Urinary bladder (tissue), 4 donors: ENCODE measurements around the gene DGLUCY. TPM values are rescaled to one million over a fixed set of nuclear protein-coding genes. Genes with fewer than 3 reads are reported as not detected.
"Not testable (repeated sequence)": the region's sequence is repeated elsewhere in the genome, so short reads cannot be mapped to it uniquely, and the experiment has no call there.

Experiments
- DNase-seq: peaks from one replicate; pipeline ENCODE4 v3.0.0-alpha.2; 2015; ENCODE audit errors: extremely low spot score
- H3K27ac ChIP-seq: one replicate; pipeline ENCODE4 v1.5.1; 2013; ENCODE audit warnings: low read depth, mild to moderate bottlenecking, moderate library complexity
- H3K36me3 ChIP-seq: one replicate; pipeline ENCODE4 v1.6.1; 2013; ENCODE audit warnings: mild to moderate bottlenecking, moderate library complexity; ENCODE audit not compliant: insufficient read depth
- H3K4me1 ChIP-seq: one replicate; pipeline ENCODE4 v1.6.1; 2013; ENCODE audit warnings: mild to moderate bottlenecking, moderate library complexity; ENCODE audit not compliant: insufficient read depth
- H3K4me3 ChIP-seq: one replicate; pipeline ENCODE4 v1.5.1; 2013; ENCODE audit warnings: low read depth, low read length
- WGBS: extraction: QIAGEN DNeasy Blood & Tissue Kit; methylation state at CpG from one replicate; pipeline ENCODE4 v1.1.7; 2013; 5-methylcytosine and 5-hydroxymethylcytosine counted together
- polyA plus RNA-seq: library from polyadenylated mRNA; stranded (reverse); fragments of 200-250 nt; gene quantifications from one replicate; pipeline ENCODE4 v1.2.3, GENCODE V29; 2013
- total RNA-seq: library from RNA; depleted of rRNA; stranded (reverse); fragments of >200 nt; gene quantifications from one replicate; pipeline ENCODE4 v1.2.3, GENCODE V29; 2014
- donor health status: healthy with polysubstance abuse.
- donor health status: healthy.

The DGLUCY gene
- total and polyA plus RNA-seq, 2 donors = 44.6 to 55.9 TPM

DNA sequence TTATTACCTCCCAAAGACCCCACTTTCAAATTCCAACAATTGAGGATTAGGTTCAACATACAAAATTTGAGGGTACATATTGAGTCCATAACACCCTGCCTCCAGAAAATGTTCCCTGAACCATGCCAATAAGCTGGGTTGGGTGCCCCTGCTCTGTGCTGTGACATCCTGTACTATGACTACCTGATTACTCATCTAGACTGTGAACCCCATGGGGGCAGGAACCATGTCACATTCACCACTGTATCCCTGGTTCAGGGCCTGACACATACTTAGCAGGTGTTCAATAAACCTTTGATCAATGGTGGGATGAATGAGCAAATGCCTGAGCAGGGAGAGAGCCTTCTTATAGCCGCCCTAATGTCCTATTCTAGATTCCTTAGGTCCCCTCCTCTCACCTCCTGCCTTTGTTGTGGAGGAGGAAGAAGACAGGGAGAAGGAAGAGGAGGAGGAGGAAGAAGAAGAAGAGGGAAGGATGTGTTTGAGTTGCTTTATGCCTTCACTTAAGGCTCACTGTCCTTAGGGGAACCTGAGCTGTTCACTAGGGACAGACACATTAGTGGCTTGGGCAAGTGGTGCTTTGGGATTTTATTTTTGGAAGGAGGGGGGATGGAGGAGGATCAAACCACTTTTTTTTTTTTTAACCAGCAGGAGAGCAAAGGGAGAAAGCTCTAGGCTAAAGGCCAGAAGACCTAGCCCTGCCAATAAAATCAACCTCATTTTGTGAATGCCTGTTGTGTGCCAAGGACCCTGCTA lies 109.3 kb downstream of the DGLUCY start:
- Histone ChIP-seq H3K36me3 (no peaks in the 10 kb centered on the region), H3K27ac (no peak overlapping the region), H3K4me3 (no peak overlapping the region), H3K4me1 (no peaks in the 10 kb centered on the region)
- no peak for DNase-seq
- 98% methylated on average over 1 of the region's 1 CpG for WGBS

DNA sequence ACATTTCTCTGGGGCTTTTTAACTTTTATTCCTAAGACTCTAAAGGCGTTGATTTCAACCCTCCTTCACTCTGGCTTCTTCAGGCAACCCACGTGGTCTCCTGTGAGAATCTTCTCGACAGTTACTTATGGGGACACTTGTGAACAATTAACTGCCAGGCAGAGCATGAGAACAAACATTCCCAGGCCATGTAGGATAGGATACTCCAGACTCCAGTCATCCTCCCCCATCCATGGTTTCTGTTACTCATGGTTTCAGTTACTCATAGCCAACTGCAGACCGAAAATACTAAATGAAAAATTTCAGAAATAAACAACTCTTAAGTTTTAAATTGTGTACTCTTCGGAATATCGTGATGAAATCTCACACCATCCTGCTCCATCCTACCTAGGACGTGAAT lies 111.2 kb downstream of the DGLUCY start:
- no peaks in the 10 kb centered on the region for H3K4me1 ChIP-seq
- WGBS = 94% methylated on average over 7 of the region's 7 CpGs
- H3K36me3 ChIP-seq = no peaks in the 10 kb centered on the region
- H3K27ac ChIP-seq = no peak overlapping the region
- no peak overlapping the region for H3K4me3 ChIP-seq
- no peak for DNase-seq

DNA sequence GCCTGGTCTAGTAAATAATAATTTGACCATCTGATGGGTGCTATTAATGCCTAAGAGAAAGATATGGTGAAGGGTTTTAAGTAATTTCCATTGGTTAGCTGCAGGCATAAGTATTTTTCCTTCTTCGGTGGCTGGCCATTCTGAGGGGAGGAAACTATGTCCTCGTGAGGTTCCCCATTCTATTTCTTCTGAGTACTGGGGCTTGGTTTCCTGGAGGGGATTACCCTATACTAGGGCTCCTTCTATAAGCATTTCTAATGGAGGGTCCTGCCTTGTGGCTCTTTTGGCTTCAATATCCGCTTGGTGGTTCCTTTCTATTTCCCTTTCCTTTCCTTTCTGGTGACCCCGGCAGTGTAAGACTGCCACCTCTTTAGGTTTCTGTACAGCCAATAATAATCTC lies 112.5 kb downstream of the DGLUCY start:
- 92% methylated on average over 4 of the region's 4 CpGs for WGBS
- not testable (repeated sequence) for H3K4me3 ChIP-seq, H3K4me1 ChIP-seq, DNase-seq, H3K36me3 ChIP-seq, H3K27ac ChIP-seq

DNA sequence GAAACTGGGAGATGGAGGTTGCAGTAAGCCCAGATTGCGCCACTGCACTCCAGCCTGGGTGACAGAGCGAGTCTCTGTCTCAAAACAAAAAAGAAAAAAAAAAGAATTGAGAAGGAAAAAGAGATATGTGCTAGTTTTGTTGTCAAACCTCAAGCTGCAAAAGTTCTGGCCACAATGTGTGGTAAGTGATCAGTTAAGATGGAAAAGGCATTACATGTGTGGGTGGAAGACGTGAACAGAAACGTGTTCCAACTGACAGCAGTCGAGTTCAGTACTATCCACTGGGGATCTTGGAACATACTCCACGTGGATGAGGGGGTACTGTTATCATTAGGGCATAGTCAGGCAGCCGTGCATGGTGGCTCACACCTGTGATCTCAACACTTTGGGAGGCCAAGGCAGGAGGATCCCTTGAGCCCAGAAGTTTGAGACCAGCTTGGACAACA lies 113.3 kb downstream of the DGLUCY start:
- WGBS = 83% methylated on average over 7 of the region's 7 CpGs
- H3K27ac ChIP-seq = no peak overlapping the region
- H3K4me1 ChIP-seq = no peaks in the 10 kb centered on the region
- no peak for DNase-seq
- no peaks in the 10 kb centered on the region for H3K36me3 ChIP-seq
- H3K4me3 ChIP-seq = no peak overlapping the region

GRCh38 chr14:91228112-91229004 lies 114.5 kb downstream of the DGLUCY start:
- Histone ChIP-seq H3K27ac (no peak overlapping the region), H3K4me1 (no peaks in the 10 kb centered on the region), H3K36me3 (no peaks in the 10 kb centered on the region), H3K4me3 (no peak overlapping the region)
- WGBS = 86% methylated on average over 14 of the region's 14 CpGs
- no peak for DNase-seq

- no peaks in the 10 kb centered on the region for H3K36me3 ChIP-seq
- WGBS = 88% methylated on average over 1 of the region's 1 CpG
- DNase-seq = no peak
- no peak overlapping the region for H3K4me3 ChIP-seq
- no peak overlapping the region for H3K27ac ChIP-seq
- H3K4me1 ChIP-seq = no peaks in the 10 kb centered on the region
Observed at GRCh38 chr14:91229005-91229382, 115.1 kb downstream of the DGLUCY start.

DNA sequence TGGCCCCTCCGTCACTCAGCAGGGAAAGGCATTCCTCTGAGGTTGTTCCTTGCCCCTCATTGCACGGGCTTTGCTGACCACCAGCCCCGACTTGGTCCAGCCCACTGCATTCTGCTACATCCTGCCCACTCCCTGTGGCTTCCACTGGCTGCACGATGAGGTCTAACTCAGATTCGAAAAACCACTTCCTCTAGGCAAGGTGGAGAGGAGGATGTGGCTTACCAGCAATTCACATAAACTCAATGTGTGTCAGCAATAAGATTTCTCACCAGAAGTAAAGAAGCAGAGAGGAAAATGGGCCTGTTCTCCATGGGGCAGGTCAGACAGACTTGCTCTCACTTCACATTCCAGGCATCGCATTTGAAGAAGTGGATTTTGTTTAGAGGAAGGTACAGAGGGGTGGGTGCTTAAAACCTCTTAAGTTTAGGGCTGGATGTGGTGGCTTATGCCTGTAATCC lies 115.9 kb downstream of the DGLUCY start:
- H3K36me3 ChIP-seq = no peaks in the 10 kb centered on the region
- 81% methylated on average over 6 of the region's 6 CpGs for WGBS
- no peak overlapping the region for H3K4me3 ChIP-seq
- no peaks in the 10 kb centered on the region for H3K4me1 ChIP-seq
- DNase-seq = no peak
- no peak overlapping the region for H3K27ac ChIP-seq

DNA sequence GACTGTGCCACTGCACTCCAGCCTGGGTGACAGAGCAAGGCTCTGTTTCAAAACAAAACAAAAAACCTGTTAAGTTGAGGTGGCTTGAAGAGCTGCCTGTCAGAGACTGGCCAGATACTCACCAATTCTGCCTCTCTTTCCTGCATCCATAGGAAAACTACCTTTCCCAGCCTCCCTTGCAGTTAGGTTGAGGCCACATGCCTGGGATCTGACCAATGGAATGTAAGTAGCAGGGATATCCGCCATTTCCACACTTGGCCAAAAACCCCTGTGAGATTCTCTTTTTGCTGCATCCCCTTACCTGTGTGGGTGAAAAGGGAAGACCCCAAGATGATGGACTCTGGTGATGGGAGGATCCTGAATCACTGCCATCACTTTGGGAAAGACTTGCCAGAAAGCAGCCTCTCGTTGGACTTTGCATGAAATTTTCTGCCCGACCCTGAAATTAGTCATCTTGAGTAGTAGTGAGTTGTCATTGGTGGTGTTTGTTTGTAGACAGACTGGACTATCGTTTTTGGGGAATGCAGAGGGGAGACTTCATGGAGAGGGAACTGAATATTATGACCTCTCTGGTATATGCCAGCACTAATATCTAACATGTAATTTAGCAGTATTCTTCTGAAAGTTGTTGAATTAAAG lies 116.6 kb downstream of the DGLUCY start:
- H3K4me1 ChIP-seq = no peaks in the 10 kb centered on the region
- no peak for DNase-seq
- 80% methylated on average over 4 of the region's 4 CpGs for WGBS
- no peak overlapping the region for H3K4me3 ChIP-seq
- H3K27ac ChIP-seq = no peak overlapping the region
- H3K36me3 ChIP-seq = no peaks in the 10 kb centered on the region

DNA sequence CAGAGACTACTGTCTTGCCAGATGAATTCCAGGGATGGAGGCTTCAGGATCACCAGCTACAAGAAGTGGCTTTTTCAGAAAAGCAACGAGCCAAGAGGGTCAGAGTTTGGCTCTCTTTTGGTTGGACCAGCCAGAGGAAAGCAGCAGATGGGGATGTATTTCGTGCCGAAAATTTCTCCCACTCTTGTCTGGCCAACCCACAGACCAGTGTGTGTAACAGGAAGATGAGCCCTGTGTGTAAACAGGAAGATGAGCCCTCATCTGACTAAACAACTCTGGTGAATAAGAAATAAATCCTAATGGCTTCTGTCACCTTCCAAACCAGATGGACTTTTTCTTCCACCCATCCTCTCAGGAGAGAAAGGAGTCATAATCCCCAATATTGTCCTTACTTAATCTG lies 117.6 kb downstream of the DGLUCY start:
- no peak for DNase-seq
- peak overlapping the region; percentile 3 for H3K27ac ChIP-seq
- no peaks in the 10 kb centered on the region for H3K36me3 ChIP-seq

DNA sequence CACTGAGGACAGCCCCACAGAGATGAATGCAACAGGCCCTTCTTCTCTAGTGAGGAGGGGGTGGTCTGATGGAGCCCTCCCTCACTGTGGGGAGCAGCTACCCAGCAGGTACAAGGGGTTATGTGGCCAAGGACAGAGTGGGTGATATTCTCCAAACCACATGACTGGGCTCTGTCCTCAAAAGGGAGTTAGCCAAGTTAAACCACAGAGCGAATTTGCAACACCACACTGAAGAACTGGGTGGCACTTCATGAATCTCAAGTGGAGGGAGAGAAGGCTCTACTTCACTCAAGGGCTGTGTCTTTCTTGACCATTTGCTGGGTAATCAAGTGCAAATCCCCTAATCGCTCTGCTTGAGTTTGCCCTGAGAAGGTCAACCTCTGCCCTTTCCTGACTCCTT lies 118.2 kb downstream of the DGLUCY start:
- Histone ChIP-seq H3K4me1 (no peaks in the 10 kb centered on the region), H3K36me3 (no peaks in the 10 kb centered on the region), H3K4me3 (no peak overlapping the region), H3K27ac (peak overlapping the region; percentile 31)
- WGBS = 85% methylated on average over 2 of the region's 2 CpGs
- no peak for DNase-seq

More for the DNA sequence above, 117.6 kb downstream of the DGLUCY start:
- no peaks in the 10 kb centered on the region for H3K4me1 ChIP-seq
- no peak overlapping the region for H3K4me3 ChIP-seq
- WGBS = 46% methylated on average over 3 of the region's 3 CpGs

DNA sequence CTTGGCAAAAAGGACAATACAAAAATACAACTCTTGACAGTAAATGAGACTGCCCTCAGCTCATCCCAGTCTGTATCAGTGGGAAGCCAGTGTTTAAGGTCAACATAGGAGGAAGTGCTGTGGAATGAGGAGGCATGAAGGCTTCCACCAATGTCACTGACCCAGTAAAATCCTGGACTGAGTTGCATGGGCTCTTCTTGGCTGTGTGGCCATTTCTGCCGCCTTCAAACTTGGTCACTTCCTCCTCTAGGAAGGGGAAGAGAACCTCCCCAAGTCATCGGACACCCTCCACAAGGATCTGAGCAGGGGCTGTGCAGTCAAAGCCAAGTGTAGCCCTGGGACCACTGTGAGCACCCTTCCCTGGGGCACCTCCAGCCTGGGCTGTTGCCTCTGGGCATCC lies 118.7 kb downstream of the DGLUCY start:
- Histone ChIP-seq H3K4me1 (no peaks in the 10 kb centered on the region), H3K27ac (no peak overlapping the region), H3K4me3 (no peak overlapping the region), H3K36me3 (no peaks in the 10 kb centered on the region)
- DNase-seq = no peak
- WGBS = 55% methylated on average over 2 of the region's 2 CpGs

- H3K4me1 ChIP-seq = no peaks in the 10 kb centered on the region
- no peak for DNase-seq
- 95% methylated on average over 63 of the region's 63 CpGs for WGBS
- H3K27ac ChIP-seq = no peak overlapping the region
- no peaks in the 10 kb centered on the region for H3K36me3 ChIP-seq
- H3K4me3 ChIP-seq = no peak overlapping the region
Observed at GRCh38 chr14:91233936-91234790, 120.3 kb downstream of the DGLUCY start.

DNA sequence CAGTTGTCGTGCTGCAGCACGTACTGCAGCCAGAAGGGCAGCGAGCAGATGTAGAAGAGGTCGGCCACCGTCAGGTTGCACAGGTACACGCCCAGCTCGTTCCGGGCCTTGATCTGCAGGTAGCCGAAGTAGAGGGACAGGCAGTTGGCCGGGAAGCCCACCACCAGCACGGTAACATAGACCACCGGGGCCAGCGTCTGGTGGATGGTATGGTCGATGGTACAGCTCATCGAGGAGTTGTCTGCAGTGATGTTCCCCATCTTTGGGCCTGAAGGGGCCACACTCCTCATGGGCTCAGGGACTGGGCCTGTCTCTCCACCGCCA lies 120.9 kb downstream of the DGLUCY start:
- no peak for DNase-seq
- Histone ChIP-seq H3K36me3 (no peaks in the 10 kb centered on the region), H3K27ac (no peak overlapping the region), H3K4me3 (no peak overlapping the region), H3K4me1 (no peaks in the 10 kb centered on the region)
- 96% methylated on average over 16 of the region's 16 CpGs for WGBS
